ENCODE data around the gene BAZ2B.
"Not testable (repeated sequence)": the region's sequence is repeated elsewhere in the genome, so short reads cannot be mapped to it uniquely, and the experiment has no call there.

Gene BAZ2B, protein sequence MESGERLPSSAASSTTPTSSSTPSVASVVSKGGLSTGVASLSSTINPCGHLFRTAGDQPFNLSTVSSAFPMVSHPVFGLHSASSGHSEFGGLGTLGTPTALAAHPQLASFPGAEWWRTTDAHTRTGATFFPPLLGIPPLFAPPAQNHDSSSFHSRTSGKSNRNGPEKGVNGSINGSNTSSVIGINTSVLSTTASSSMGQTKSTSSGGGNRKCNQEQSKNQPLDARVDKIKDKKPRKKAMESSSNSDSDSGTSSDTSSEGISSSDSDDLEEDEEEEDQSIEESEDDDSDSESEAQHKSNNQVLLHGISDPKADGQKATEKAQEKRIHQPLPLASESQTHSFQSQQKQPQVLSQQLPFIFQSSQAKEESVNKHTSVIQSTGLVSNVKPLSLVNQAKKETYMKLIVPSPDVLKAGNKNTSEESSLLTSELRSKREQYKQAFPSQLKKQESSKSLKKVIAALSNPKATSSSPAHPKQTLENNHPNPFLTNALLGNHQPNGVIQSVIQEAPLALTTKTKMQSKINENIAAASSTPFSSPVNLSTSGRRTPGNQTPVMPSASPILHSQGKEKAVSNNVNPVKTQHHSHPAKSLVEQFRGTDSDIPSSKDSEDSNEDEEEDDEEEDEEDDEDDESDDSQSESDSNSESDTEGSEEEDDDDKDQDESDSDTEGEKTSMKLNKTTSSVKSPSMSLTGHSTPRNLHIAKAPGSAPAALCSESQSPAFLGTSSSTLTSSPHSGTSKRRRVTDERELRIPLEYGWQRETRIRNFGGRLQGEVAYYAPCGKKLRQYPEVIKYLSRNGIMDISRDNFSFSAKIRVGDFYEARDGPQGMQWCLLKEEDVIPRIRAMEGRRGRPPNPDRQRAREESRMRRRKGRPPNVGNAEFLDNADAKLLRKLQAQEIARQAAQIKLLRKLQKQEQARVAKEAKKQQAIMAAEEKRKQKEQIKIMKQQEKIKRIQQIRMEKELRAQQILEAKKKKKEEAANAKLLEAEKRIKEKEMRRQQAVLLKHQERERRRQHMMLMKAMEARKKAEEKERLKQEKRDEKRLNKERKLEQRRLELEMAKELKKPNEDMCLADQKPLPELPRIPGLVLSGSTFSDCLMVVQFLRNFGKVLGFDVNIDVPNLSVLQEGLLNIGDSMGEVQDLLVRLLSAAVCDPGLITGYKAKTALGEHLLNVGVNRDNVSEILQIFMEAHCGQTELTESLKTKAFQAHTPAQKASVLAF (N-terminal part only)

GRCh38 chr2:159616286-159616701, at the start of gene BAZ2B:
Gene BAZ2B (minus strand): TSS chr2:159616548. CDS start chr2:159478719, 137,829 bp downstream.
- DNase-seq (ENCODE audit: low spot score), result peak; percentile 84

DNA sequence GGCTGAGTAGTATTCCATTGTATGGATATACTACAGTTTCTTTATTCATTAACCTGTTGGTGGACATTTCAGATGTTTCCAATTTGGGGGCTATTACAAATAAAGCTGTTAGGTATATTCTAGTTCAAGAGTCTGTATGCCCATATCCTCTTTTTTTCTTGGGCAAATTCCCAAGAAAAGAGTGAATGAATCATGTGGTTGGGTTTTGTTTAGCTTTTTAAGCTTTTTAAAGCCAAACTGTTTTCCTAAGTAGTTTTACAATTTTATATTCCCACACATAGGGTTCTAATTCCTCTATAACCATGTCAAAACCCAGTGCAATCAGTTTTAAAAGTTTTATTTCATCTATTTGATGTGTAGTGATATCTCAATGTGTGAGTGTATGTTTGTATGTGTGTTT, 44.9 kb upstream of the BAZ2B start:
- no peak for DNase-seq (ENCODE audit: low spot score)

GRCh38 chr2:159658881-159659873, 42.8 kb upstream of the BAZ2B start:
- no peak for DNase-seq (ENCODE audit: low spot score)

- DNase-seq (ENCODE audit: low spot score), result no peak
Observed at GRCh38 chr2:159653962-159654361, 37.6 kb upstream of the BAZ2B start.

GRCh38 chr2:159651884-159652283, 35.5 kb upstream of the BAZ2B start:
- no peak for DNase-seq (ENCODE audit: low spot score)

- DNase-seq (ENCODE audit: low spot score), result no peak
Observed at GRCh38 chr2:159650574-159650973, 34.2 kb upstream of the BAZ2B start.

- no peak for DNase-seq (ENCODE audit: low spot score)
Observed at GRCh38 chr2:159648643-159649042, 32.3 kb upstream of the BAZ2B start.

- no peak for DNase-seq (ENCODE audit: low spot score)
Observed at GRCh38 chr2:159647667-159648066, 31.3 kb upstream of the BAZ2B start.

DNA sequence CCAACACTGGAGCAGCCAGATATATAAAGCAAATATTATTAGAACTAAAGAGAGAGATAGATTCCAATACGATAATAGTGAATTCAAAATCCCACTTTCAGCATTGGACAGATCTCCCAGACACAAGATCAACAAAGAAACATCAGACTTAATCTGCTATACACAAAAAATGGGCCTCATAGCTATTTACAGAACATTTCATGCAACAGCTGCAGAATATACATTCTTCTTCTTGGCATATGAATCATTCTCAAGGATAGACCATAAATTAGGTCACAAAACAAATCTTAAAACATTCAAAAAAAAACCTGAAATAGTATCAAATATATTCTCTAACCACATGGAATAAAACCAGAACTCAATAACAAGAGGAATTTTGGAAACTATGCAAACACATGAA, 23.8 kb upstream of the BAZ2B start:
- no peak for DNase-seq (ENCODE audit: low spot score)

- no peak for DNase-seq (ENCODE audit: low spot score)
Observed at GRCh38 chr2:159639712-159640111, 23.4 kb upstream of the BAZ2B start.

GRCh38 chr2:159639071-159639470, 22.7 kb upstream of the BAZ2B start:
- DNase-seq (ENCODE audit: low spot score), result no peak

DNA sequence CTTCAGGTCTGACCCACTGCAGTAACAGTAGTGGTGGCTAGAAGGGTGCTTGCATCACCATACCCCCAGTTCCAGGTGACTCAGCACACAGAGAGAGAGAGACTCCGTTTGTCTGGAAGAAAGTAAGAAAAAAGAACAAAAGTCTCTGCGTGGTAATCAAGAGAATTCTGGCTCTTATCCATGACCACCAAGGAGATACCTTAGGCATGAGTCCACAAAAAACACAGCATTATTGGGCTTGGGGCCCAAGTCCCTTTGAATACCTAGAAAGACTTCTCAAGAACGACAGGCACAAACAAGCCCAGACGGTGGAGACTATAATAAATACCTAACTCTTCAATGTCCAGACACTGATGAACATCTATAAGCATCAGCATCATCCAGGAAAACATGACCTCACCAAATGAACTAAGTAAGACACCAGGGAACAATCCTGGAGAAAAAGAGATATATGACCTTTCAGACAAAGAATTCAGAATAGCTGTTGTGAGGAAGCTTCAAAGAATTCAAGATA, 21.7 kb upstream of the BAZ2B start:
- no peak for DNase-seq (ENCODE audit: low spot score)

DNA sequence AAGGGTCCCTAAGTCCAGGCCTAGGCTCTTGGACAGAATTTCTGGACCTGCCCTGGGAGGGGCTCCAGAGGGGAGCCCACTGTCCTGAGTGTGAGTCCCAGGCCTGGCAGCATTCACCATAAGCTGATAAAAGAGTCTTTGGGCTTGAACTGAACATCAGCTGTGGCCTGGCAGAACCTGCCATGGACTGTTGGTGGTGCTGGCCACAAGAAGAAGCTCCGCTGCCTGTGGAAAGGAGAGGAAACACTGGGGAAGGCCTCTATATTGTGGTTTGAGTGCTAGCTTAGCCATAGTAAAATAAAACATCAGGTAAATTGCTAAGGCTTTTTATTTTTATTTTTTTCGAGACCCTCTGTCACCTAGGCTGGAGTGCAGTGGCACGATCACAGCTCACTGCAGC, 20.9 kb upstream of the BAZ2B start:
- DNase-seq (ENCODE audit: low spot score), result no peak

DNA sequence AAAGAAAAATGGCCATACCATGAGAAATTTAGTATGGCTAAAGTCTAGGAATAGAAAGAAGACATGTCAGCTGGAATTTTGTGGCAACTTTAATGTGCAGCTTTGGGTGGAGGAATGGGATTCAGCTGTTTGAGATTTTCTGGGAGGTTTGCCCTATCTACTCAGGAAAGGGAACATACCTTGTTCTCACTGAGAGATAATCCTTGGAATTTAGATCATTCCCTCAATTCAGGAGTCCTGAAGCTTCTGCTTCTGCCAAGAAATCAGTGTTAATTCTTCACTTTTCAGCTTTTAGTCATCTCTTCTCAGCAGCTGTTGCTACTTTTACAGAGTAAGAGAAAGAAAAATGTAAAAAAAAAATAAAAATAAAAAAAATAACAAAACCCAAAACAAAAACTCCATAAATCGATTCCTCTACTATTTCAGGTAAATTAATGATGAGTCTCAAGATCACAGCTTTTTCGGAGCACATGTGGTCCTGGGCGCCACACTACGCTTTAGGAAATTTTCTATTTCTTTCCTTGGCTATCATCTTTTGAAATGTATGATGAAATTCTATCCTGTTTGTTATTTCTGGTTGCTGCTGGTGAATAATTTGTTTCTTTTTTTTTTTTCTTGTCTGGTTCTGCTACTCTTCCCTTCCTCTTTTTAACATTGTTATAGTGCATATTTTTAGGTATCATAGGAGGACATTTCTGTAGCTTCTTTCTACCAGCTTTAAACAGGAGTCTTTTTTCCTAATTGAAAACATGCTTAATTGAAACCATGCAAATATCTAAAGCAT, 18.9 kb upstream of the BAZ2B start:
- no peak for DNase-seq (ENCODE audit: low spot score)

- no peak for DNase-seq (ENCODE audit: low spot score)
Observed at GRCh38 chr2:159633219-159633618, 16.9 kb upstream of the BAZ2B start.

DNA sequence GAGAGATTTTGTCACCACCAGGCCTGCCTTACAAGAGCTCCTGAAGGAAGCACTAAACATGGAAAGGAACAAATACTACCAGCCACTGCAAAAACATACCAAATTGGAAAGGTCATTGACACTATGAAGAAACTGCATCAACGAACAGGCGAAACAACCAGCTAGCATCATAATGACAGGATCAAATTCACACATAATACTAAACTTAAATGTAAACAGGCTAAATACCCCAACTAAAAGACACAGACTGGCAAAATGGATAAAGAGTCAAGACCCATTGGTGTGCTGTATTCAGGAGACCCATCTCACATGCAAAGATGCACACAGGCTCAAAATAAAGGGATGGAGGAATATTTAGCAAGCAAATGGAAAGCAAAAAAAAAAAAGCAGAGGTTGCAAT, 9.3 kb upstream of the BAZ2B start:
- DNase-seq (ENCODE audit: low spot score), result not testable (repeated sequence)

GRCh38 chr2:159623436-159623835, 7.1 kb upstream of the BAZ2B start:
- no peak for DNase-seq (ENCODE audit: low spot score)

DNA sequence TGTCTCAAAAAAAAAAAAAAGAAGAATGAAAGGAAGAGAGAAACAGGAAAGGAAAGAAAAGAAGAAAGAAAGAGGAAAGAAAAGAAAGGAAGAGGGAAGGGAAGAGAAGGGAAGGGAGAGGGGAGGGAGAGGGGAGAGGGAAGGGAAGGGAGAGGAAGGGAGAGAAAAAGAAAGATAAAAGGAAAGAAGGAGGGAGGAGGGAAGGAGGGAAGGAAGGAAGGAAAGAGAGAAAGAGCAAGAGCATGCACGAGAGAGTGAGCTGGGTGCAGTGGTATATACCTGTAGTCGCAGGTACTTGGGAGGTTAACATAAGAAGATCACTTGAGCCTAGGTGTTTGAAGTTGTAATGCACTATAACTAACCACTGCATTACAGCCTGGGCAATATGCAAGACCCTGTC, 6.6 kb upstream of the BAZ2B start:
- DNase-seq (ENCODE audit: low spot score), result no peak

DNA sequence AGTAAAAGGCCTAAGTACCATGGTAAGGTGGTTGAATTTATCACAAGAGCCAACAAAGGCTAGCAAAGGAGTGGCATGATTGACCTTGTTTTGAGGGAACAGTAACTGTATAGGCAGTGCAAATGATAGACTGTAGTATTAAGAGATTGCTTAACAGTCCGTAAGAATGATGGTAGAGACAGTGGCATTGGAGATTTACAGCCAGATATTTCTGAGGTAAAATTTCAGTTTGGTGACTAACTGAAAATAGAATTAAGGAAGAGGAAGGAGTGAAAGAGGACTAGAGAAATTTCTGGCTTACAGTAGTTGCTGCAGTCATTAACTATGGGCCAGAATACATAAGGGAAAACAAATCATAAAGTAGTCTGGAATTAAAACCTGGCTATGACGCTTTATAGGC, 4.4 kb upstream of the BAZ2B start:
- DNase-seq (ENCODE audit: low spot score), result no peak

- DNase-seq (ENCODE audit: low spot score), result peak; percentile 78
Observed at GRCh38 chr2:159617646-159618045, 1.3 kb upstream of the BAZ2B start.

Measured in cerebellar cortex (tissue), 1 donor.